ENCODE results near the gene ZNF816. TPM values are rescaled to one million over a fixed set of nuclear protein-coding genes. Genes with fewer than 3 reads are reported as not detected.
A peak's percentile ranks its signal among the peaks of the same experiment; 100 is the strongest.
"Not testable (repeated sequence)": the region's sequence is repeated elsewhere in the genome, so short reads cannot be mapped to it uniquely, and the experiment has no call there.

Gene ZNF816
- total RNA-seq, 1 experiment from 2014 or later, result 5.4 TPM

GRCh38 chr19:52942386-52943133, 20.1 kb downstream of the ZNF816 start:
- intact Hi-C loops (cut with micrococcal nuclease), result loop anchor here (1.0 to 2.0 kb wide), 3 partner anchors 20 to 45 kb away; partner anchors contain the start of genes ZNF320, ZNF816 and ZNF888
- CTCF ChIA-PET, result interaction anchor here (0.6 kb wide), 1 partner anchor 216 kb away, joined by 3 read pairs; no protein-coding TSS in a partner anchor
- POLR2A ChIA-PET, result interaction anchor here (0.9 to 1.8 kb wide), 3 partner anchors 19 to 82 kb away, joined by 3 to 7 read pairs (median 3); no protein-coding TSS in a partner anchor
- Mint-ChIP-seq H3K4me3 (ENCODE audit: unreplicated experiment) (peak overlapping the region; percentile 80), H3K4me1 (ENCODE audit: insufficient read depth, unreplicated experiment) (peaks cover 11% of the 10 kb centered on the region), H3K9me3 (ENCODE audit: unreplicated experiment) (peaks cover 7% of the 10 kb centered on the region), H3K27me3 (ENCODE audit: insufficient read depth, unreplicated experiment) (no peaks in the 10 kb centered on the region), H3K27ac (ENCODE audit: low read depth, unreplicated experiment) (peak overlapping the region; percentile 80), H3K36me3 (ENCODE audit: insufficient read depth, unreplicated experiment) (no peaks in the 10 kb centered on the region)
- no TSS peak for BruUV-seq (replicated peaks)
- TF ChIP-seq, protein P1, sequence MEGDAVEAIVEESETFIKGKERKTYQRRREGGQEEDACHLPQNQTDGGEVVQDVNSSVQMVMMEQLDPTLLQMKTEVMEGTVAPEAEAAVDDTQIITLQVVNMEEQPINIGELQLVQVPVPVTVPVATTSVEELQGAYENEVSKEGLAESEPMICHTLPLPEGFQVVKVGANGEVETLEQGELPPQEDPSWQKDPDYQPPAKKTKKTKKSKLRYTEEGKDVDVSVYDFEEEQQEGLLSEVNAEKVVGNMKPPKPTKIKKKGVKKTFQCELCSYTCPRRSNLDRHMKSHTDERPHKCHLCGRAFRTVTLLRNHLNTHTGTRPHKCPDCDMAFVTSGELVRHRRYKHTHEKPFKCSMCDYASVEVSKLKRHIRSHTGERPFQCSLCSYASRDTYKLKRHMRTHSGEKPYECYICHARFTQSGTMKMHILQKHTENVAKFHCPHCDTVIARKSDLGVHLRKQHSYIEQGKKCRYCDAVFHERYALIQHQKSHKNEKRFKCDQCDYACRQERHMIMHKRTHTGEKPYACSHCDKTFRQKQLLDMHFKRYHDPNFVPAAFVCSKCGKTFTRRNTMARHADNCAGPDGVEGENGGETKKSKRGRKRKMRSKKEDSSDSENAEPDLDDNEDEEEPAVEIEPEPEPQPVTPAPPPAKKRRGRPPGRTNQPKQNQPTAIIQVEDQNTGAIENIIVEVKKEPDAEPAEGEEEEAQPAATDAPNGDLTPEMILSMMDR (IDR thresholded peaks at IDR 0.05; ENCODE audit: unreplicated experiment), result no peak
- peak; percentile 86 for DNase-seq (ENCODE audit: unreplicated experiment)

GRCh38 chr19:52941941-52942385, 20.7 kb downstream of the ZNF816 start:
- Mint-ChIP-seq H3K36me3 (ENCODE audit: insufficient read depth, unreplicated experiment) (no peaks in the 10 kb centered on the region), H3K27ac (ENCODE audit: low read depth, unreplicated experiment) (peak overlapping the region; percentile 80), H3K27me3 (ENCODE audit: insufficient read depth, unreplicated experiment) (no peaks in the 10 kb centered on the region), H3K9me3 (ENCODE audit: unreplicated experiment) (peaks cover 7% of the 10 kb centered on the region), H3K4me3 (ENCODE audit: unreplicated experiment) (peak overlapping the region; percentile 80), H3K4me1 (ENCODE audit: insufficient read depth, unreplicated experiment) (peaks cover 11% of the 10 kb centered on the region)
- BruUV-seq (replicated peaks), result TSS peak; percentile 87
- peak; percentile 28 for DNase-seq (ENCODE audit: unreplicated experiment)
- ChIA-PET POLR2A (interaction anchor here (0.8 kb wide), 1 partner anchor 160 kb away, joined by 5 read pairs; no protein-coding TSS in a partner anchor), CTCF (no interaction called here)
- TF ChIP-seq, protein P1 (IDR thresholded peaks at IDR 0.05; ENCODE audit: unreplicated experiment), result no peak
- intact Hi-C loops (cut with micrococcal nuclease), result loop anchor here (1.0 to 2.0 kb wide), 3 partner anchors 19 to 45 kb away; partner anchors contain the start of genes ZNF320, ZNF816 and ZNF888

DNA sequence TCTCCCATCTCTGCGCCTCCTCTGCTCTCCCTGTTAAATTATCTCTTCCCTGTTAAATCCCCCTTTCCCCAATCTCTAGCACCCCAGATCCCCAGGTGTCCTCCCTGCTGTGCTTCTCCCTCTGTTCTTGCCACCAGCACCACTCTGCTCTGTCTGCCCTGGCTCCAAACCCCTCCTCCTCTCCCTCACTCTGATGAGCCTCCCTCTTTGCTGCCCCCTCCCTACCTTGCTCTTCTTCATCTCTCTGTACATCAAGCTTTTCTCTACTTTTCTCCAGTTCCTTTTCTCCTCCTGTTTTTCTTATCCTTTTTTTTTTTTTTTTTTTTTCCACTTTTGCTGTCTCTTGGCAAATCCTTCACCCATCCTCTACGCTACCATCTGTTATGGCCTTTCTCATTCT, 21.2 kb downstream of the ZNF816 start:
- BruUV-seq (replicated peaks); intact Hi-C loops (cut with micrococcal nuclease); H3K9me3 Mint-ChIP-seq (ENCODE audit: unreplicated experiment); H3K36me3 Mint-ChIP-seq (ENCODE audit: insufficient read depth, unreplicated experiment); DNase-seq (ENCODE audit: unreplicated experiment); H3K27me3 Mint-ChIP-seq (ENCODE audit: insufficient read depth, unreplicated experiment): not testable (repeated sequence)
- CTCF ChIA-PET, result interaction anchor here (1.0 kb wide), 1 partner anchor 84 kb away, joined by 5 read pairs; no protein-coding TSS in a partner anchor
- Mint-ChIP-seq H3K4me1 (ENCODE audit: insufficient read depth, unreplicated experiment) (peaks cover 11% of the 10 kb centered on the region), H3K27ac (ENCODE audit: low read depth, unreplicated experiment) (peak overlapping the region; percentile 80), H3K4me3 (ENCODE audit: unreplicated experiment) (peak overlapping the region; percentile 80)
- POLR2A ChIA-PET, result interaction anchor here (0.8 to 1.7 kb wide), 3 partner anchors 17 to 161 kb away, joined by 3 to 10 read pairs (median 5); no protein-coding TSS in a partner anchor

GRCh38 chr19:52940905-52941304, 21.8 kb downstream of the ZNF816 start:
- intact Hi-C loops (cut with micrococcal nuclease); H3K36me3 Mint-ChIP-seq (ENCODE audit: insufficient read depth, unreplicated experiment); DNase-seq (ENCODE audit: unreplicated experiment); H3K27me3 Mint-ChIP-seq (ENCODE audit: insufficient read depth, unreplicated experiment); H3K9me3 Mint-ChIP-seq (ENCODE audit: unreplicated experiment); H3K27ac Mint-ChIP-seq (ENCODE audit: low read depth, unreplicated experiment); BruUV-seq (replicated peaks): not testable (repeated sequence)
- H3K4me1 Mint-ChIP-seq (ENCODE audit: insufficient read depth, unreplicated experiment), result peaks cover 11% of the 10 kb centered on the region
- H3K4me3 Mint-ChIP-seq (ENCODE audit: unreplicated experiment), result peak overlapping the region; percentile 80
- CTCF ChIA-PET, result interaction anchor here (0.6 to 1.0 kb wide), 2 partner anchors 85 to 172 kb away, joined by 3 to 5 read pairs; no protein-coding TSS in a partner anchor
- POLR2A ChIA-PET, result interaction anchor here (0.6 to 1.7 kb wide), 5 partner anchors 17 to 161 kb away, joined by 3 to 10 read pairs (median 5); no protein-coding TSS in a partner anchor

DNA sequence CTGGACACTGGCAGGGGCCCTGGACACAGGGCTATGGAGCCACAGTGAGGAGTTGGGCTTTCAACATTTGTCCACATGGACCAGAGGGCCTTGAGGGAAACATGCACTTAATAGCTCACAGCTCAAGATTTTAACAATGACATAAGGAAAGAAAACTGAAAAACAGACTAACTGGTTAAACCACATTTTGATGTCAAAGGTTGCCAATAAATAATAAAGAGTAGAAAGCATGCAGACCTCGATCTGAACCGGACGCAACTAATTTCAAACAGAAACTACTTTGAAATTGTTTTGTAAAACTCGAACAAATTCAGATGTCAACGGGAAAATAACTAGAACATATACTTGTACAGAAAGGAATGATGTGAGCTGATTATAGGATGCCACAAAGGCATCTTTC, 23.9 kb downstream of the ZNF816 start:
- DNase-seq (ENCODE audit: unreplicated experiment), result no peak
- POLR2A ChIA-PET, result no interaction called here
- no TSS peak for BruUV-seq (replicated peaks)
- TF ChIP-seq, protein P1 (IDR thresholded peaks at IDR 0.05; ENCODE audit: unreplicated experiment), result no peak
- CTCF ChIA-PET, result interaction anchor here (0.6 kb wide), 1 partner anchor 14 kb away, joined by 3 read pairs; no protein-coding TSS in a partner anchor
- no peaks in the 10 kb centered on the region for H3K36me3 Mint-ChIP-seq (ENCODE audit: insufficient read depth, unreplicated experiment)
- no peaks in the 10 kb centered on the region for H3K9me3 Mint-ChIP-seq (ENCODE audit: unreplicated experiment)
- H3K4me3 Mint-ChIP-seq (ENCODE audit: unreplicated experiment), result no peak overlapping the region
- H3K4me1 Mint-ChIP-seq (ENCODE audit: insufficient read depth, unreplicated experiment), result peaks cover 11% of the 10 kb centered on the region
- no peak overlapping the region for H3K27ac Mint-ChIP-seq (ENCODE audit: low read depth, unreplicated experiment)
- intact Hi-C loops (cut with micrococcal nuclease), result no loop called here
- H3K27me3 Mint-ChIP-seq (ENCODE audit: insufficient read depth, unreplicated experiment), result no peaks in the 10 kb centered on the region
